Measurements from ENCODE around the gene TARBP1. TPM values are rescaled to one million over a fixed set of nuclear protein-coding genes. Genes with fewer than 3 reads are reported as not detected.
A peak's percentile ranks its signal among the peaks of the same experiment; 100 is the strongest.

The TARBP1 gene
- total RNA-seq, 2 experiments from 2014 or later = 53.9 to 61.3 TPM

- intact Hi-C loops (cut with micrococcal nuclease) = no loop called here
- CTCF ChIA-PET = no interaction called here
- H3K27ac Mint-ChIP-seq = no peak overlapping the region
- no peaks in the 10 kb centered on the region for H3K9me3 Mint-ChIP-seq
- DNase-seq (no peak), ATAC-seq (no peak)
- peaks cover 3% of the 10 kb centered on the region for H3K4me1 Mint-ChIP-seq (ENCODE audit: low read depth)
- H3K4me3 Mint-ChIP-seq = no peak overlapping the region
- no peaks in the 10 kb centered on the region for H3K27me3 Mint-ChIP-seq
- TF ChIP-seq CTCF (IDR thresholded peaks at IDR 0.05) = no peak
- H3K36me3 Mint-ChIP-seq (ENCODE audit: low read depth) = peaks cover 35% of the 10 kb centered on the region
- POLR2A ChIA-PET = no interaction called here
These were observed 65.0 kb downstream of the TARBP1 start for GRCh38 chr1:234413990-234414389.

GRCh38 chr1:234413485-234413884, 65.5 kb downstream of the TARBP1 start:
- TF ChIP-seq CTCF (IDR thresholded peaks at IDR 0.05) = no peak
- Mint-ChIP-seq H3K4me3 (no peak overlapping the region), H3K9me3 (no peaks in the 10 kb centered on the region), H3K27me3 (no peaks in the 10 kb centered on the region), H3K36me3 (ENCODE audit: low read depth) (peaks cover 36% of the 10 kb centered on the region), H3K4me1 (ENCODE audit: low read depth) (peaks cover 5% of the 10 kb centered on the region), H3K27ac (no peak overlapping the region)
- intact Hi-C loops (cut with micrococcal nuclease) = no loop called here
- DNase-seq = no peak
- ChIA-PET POLR2A (no interaction called here), CTCF (no interaction called here)
- no peak for ATAC-seq

DNA sequence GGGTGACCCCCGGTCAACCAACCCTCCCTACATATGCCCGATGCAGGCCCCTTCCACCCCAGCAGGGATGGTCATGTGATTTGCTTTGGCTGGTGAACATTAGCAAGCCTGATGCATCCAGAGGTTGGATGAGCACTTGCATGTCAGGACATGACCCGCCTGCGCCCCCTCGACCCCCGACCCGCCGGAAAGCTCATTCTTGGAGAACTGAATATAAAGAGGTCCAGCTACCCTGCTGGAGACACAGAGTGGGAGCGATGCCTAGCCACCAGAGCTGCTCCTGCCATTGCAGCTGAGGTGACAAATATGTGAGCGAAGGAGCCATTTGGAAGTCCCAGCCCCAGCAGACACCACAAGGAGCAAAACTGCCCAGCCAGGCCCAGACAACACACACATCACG, 66.1 kb downstream of the TARBP1 start:
- ChIA-PET POLR2A (no interaction called here), CTCF (no interaction called here)
- H3K9me3 Mint-ChIP-seq = no peaks in the 10 kb centered on the region
- no peak for ATAC-seq
- H3K27me3 Mint-ChIP-seq = no peaks in the 10 kb centered on the region
- intact Hi-C loops (cut with micrococcal nuclease) = no loop called here
- H3K4me1 Mint-ChIP-seq (ENCODE audit: low read depth) = peaks cover 5% of the 10 kb centered on the region
- no peak for TF ChIP-seq CTCF (IDR thresholded peaks at IDR 0.05)
- no peak overlapping the region for H3K4me3 Mint-ChIP-seq
- H3K36me3 Mint-ChIP-seq (ENCODE audit: low read depth) = peaks cover 37% of the 10 kb centered on the region
- DNase-seq = no peak
- H3K27ac Mint-ChIP-seq = no peak overlapping the region

GRCh38 chr1:234409328-234409727, 69.7 kb downstream of the TARBP1 start:
- POLR2A ChIA-PET = interaction anchor here (0.7 kb wide), 1 partner anchor 9 kb away, joined by 4 read pairs; no protein-coding TSS in a partner anchor
- Mint-ChIP-seq H3K4me1 (ENCODE audit: low read depth) (peaks cover 5% of the 10 kb centered on the region), H3K36me3 (ENCODE audit: low read depth) (peaks cover 40% of the 10 kb centered on the region), H3K4me3 (no peak overlapping the region), H3K9me3 (no peaks in the 10 kb centered on the region), H3K27ac (peak overlapping the region; percentile 61), H3K27me3 (no peaks in the 10 kb centered on the region)
- CTCF ChIA-PET = interaction anchor here (1.3 kb wide), 1 partner anchor 85 kb away, joined by 4 read pairs; no protein-coding TSS in a partner anchor
- ATAC-seq (no peak), DNase-seq (no peak)
- no peak for TF ChIP-seq CTCF (IDR thresholded peaks at IDR 0.05)
- intact Hi-C loops (cut with micrococcal nuclease) = no loop called here

DNA sequence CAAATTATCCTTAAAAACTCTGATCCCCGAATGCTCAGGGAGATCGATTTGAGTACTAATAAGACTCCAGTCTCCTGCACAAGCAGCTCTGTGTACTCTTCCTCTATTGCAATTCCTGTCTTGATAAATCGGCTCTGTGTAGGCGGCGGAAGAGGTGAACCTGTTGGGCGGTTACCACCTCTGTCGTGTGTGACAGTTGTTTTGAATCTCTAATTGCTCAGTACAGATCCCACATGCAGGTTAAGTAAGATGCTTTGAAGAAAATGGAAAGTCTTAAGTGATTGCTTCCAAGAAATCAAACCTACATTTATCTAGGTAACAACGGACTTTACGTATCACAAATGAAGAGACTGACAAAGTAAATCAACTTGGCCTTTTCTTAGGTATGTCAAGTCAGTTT, 70.2 kb downstream of the TARBP1 start:
- CTCF ChIA-PET = interaction anchor here (1.3 kb wide), 2 partner anchors 85 to 98 kb away, joined by 3 to 4 read pairs; no protein-coding TSS in a partner anchor
- no peaks in the 10 kb centered on the region for H3K9me3 Mint-ChIP-seq
- H3K36me3 Mint-ChIP-seq (ENCODE audit: low read depth) = peaks cover 37% of the 10 kb centered on the region
- no peaks in the 10 kb centered on the region for H3K27me3 Mint-ChIP-seq
- no peak overlapping the region for H3K4me3 Mint-ChIP-seq
- ATAC-seq = peak; percentile 45
- no peak for TF ChIP-seq CTCF (IDR thresholded peaks at IDR 0.05)
- peak overlapping the region; percentile 6 for H3K27ac Mint-ChIP-seq
- H3K4me1 Mint-ChIP-seq (ENCODE audit: low read depth) = peaks cover 5% of the 10 kb centered on the region
- POLR2A ChIA-PET = no interaction called here
- intact Hi-C loops (cut with micrococcal nuclease) = no loop called here
- DNase-seq = peak; percentile 33

All from activated CD8-positive, alpha-beta T cell treated with anti-CD3 and anti-CD28 coated beads for 36 hours (primary cell).